Measurements from ENCODE around the gene PLCB4.

GRCh38 chr20:9031991-9032390 is 36.9 kb upstream of the PLCB4 start:
- TF ChIP-seq POLR2AphosphoS5 (IDR thresholded peaks at IDR 0.05; ENCODE audit: insufficient read depth in 1 of 2, low read depth in 1 of 2) (no peak), CTCF (IDR thresholded peaks at IDR 0.05) (no peak), POLR2A (IDR thresholded peaks at IDR 0.05) (no peak)

Measured in vagina (tissue), 2 donors.